GM12891 (cell line): ENCODE results near the gene IQCH.
"Not testable (repeated sequence)": the region's sequence is repeated elsewhere in the genome, so short reads cannot be mapped to it uniquely, and the experiment has no call there.

Experiments used
- DNase-seq: peaks from one replicate; pipeline ENCODE4 v3.0.0; 2011; ENCODE audit warnings: low spot score; ENCODE audit not compliant: insufficient read length
- FAIRE-seq: peaks from 2 replicates; lab custom pipeline; 2011; peaks lifted over from hg19 to GRCh38; lab: Jason Lieb, UNC
- PAX5 ChIP-seq: IDR thresholded peaks from 2 replicates; pipeline ENCODE4 v1.6.1; 2011; ENCODE audit warnings: low read length, moderate library complexity, mild to moderate bottlenecking; ENCODE audit not compliant: insufficient read depth, severe bottlenecking
- POLR2A ChIP-seq: IDR thresholded peaks from 2 replicates; pipeline ENCODE4 v1.6.1; 2011; ENCODE audit warnings: low read depth, low read length, control low read depth
- POLR2AphosphoS5 ChIP-seq: IDR thresholded peaks from 2 replicates; pipeline ENCODE4 v1.6.1; 2011; ENCODE audit warnings: low read depth, low read length, control low read depth
- POU2F2 ChIP-seq: IDR thresholded peaks from 2 replicates; pipeline ENCODE4 v1.6.1; 2011; ENCODE audit warnings: low read depth, mild to moderate bottlenecking, control low read depth, low read length, moderate library complexity
- SPI1 ChIP-seq: IDR thresholded peaks from 2 replicates; pipeline ENCODE4 v1.6.1; 2011; ENCODE audit warnings: low read depth, low read length, control low read depth
- TAF1 ChIP-seq: IDR thresholded peaks from 2 replicates; pipeline ENCODE4 v1.6.1; 2011; ENCODE audit warnings: low read depth, low read length, control low read depth

Gene IQCH

DNA sequence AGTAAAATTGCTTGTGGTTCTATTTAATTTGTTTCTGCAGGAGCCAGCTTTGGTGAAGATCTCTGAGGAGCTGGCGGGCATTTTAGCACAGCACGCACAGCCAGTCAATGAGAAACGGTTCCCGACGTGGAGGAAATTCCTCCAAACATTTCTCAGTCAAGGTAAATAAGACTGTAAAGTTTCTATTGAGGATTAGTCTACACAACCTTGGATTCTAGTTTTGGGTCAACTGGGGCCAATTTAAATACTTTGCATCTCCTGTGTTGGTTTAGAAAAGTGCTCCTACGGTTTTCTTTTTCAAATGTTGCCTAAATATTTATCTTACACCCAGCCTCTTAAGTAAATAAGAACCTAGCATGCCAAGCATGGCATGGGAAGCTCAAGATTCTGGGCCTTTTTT, 162.3 kb downstream of the IQCH start:
- DNase-seq (no peak), FAIRE-seq (no peak)
- TF ChIP-seq POLR2AphosphoS5 (no peak), PAX5 (no peak), POLR2A (no peak), SPI1 (no peak), TAF1 (no peak), POU2F2 (no peak)

DNA sequence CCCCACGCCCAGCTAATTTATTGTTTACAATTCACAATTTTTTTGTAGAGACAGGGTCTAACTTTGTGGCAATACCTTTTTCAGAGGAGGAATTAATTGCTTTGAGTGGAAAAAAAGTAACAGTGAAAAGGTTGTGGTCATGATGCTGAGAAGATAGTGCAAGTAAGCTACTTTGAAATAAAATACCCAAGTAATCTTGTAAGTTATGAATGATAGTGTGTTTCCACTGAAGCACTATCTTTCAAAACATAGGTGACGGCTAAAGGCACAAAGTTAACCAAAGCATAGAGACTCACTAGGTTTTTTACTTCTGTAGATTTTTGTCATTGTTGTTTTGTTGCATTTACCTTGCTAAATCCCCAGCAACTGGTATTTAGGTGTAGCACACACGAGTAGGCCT, 165.1 kb downstream of the IQCH start:
- TF ChIP-seq POLR2A, result no peak
- no peak for TF ChIP-seq POLR2AphosphoS5
- no peak for TF ChIP-seq TAF1
- no peak for TF ChIP-seq POU2F2
- no peak for TF ChIP-seq PAX5
- no peak for TF ChIP-seq SPI1
- FAIRE-seq (no peak), DNase-seq (no peak)

DNA sequence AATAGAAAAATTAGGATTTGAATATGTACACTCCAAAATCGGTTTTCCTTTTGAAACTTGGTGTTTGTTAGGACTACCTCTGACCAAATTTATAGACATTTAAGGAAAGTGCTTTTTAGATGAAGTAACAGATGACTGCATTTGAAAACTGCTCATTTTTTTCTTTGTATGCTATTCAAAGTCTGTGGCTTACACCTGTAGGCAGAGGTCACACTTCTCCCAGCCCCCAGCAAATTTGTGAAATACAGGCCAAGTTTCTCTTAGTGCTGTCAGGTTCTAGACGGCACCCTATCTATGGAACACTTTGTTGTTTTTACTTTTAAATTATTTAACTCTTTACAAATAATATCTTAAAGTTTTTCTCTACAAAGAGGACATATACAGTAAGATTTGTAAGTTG, 165.6 kb downstream of the IQCH start:
- TF ChIP-seq PAX5, result no peak
- no peak for TF ChIP-seq POLR2A
- DNase-seq (no peak), FAIRE-seq (no peak)

DNA sequence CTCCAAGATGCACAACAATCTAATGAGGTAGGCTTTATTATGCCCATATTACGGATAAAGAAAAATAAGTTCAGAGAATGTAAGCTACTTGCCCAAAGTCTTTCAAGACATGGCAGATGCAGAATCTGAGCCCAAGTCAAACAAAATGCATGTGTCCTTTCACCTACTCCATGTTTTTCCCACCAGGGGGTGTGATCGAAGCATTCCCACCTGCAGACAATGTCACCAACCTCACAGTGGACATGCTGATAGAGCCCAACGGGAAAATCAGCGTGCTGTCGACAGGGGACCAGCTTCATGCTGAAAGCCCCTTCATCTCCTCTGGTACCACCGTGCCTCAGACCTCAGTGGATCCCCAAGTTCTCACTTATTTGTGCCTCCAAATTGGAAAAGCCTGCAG, 166.5 kb downstream of the IQCH start:
- TF ChIP-seq TAF1 (no peak), PAX5 (no peak), SPI1 (no peak), POLR2AphosphoS5 (no peak), POLR2A (no peak), POU2F2 (no peak)
- no peak for DNase-seq
- no peak for FAIRE-seq

DNA sequence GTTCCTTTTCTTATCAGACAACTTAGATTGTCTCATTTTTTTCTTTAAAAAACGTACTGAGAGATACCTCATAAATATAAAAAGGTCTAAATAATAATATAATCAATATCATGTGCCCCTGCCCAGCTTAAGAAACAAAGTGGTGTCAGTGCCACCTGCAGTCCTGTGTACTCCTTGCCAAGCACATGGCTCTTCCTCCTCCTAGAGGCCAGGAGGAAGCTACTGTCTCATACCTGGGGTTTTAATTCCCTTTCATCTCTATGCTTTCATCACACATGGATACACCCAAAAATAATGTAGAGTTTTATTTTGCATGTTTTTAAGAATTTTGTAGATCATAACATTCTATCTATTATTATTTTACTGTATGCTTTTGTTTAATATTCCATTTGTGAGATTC, 167.7 kb downstream of the IQCH start:
- DNase-seq, result no peak
- TF ChIP-seq TAF1 (no peak), POU2F2 (no peak), POLR2AphosphoS5 (no peak), POLR2A (no peak), SPI1 (no peak), PAX5 (no peak)
- FAIRE-seq, result no peak

DNA sequence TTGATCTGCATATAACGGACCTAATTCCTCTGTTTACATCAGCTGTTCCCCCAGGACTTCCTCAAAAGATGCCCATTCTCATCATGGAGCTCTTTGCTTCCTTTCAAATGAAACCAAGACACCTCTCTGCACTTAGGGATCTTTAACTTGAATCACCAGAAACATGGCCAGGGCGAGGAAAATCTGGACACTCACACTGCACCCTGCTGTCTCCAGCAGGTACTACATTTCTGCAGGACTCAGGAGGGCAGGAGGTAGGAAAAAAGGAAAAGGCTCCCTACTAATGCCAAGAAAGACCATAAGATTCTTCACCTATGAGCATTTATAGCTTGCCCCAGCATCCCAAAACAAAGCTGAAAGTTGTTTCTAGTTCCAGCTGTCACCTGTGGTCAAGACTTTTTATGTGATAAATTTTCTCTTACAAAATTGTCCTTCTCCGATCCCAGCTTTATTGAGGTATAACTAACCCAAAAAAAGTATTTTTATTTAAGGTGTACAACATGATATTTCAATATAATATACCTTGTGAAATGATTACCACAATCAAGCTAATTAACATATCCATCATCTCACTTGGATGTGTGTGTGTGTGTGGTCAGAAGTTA, 179.0 kb downstream of the IQCH start:
- DNase-seq (peak; percentile 22), FAIRE-seq (peak; percentile 23)
- TF ChIP-seq SPI1 (no peak), POU2F2 (no peak), TAF1 (no peak), POLR2A (no peak), PAX5 (no peak), POLR2AphosphoS5 (no peak)

DNA sequence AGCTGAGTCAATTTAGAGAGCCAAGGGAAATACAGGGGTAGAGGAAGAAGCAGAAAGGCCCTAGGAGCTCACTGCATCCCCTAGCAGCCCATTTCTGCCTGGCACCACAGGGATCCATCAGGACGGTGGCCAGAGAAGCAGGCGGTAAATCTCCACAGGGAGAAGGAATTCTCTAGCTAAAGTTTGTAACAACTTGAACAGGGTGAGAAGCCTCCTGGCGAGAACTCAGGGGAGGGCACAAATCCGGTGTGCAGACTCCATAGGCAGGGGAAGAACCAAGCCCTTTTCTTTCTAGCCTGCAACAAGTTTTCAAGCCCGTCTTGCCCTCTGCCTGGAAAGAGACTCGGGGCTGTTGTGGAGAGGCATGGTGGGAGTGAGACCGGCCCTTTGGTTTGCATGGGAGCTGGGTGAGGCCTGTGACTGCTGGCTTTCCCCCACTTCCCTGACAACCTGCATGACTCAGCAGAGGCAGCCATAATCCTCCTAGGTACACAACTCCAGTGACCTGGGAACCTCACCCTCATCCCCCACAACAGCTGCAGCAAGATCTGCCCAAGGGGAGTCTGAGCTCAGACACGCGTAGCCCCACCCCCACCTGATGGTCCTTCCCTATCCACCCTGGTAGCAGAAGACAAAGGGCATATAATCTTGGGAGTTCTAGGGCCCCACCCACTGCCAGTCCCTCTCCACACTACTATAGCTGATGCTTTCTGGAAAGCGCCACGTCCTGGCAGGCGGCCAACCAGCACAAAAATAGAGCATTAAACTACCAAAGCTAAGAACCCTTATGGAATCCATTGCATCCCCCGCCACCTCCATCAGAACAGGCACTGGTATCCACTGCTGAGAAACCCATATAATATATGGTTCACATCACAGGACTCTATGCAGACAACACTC, 182.0 kb downstream of the IQCH start:
- not testable (repeated sequence) for DNase-seq, FAIRE-seq

DNA sequence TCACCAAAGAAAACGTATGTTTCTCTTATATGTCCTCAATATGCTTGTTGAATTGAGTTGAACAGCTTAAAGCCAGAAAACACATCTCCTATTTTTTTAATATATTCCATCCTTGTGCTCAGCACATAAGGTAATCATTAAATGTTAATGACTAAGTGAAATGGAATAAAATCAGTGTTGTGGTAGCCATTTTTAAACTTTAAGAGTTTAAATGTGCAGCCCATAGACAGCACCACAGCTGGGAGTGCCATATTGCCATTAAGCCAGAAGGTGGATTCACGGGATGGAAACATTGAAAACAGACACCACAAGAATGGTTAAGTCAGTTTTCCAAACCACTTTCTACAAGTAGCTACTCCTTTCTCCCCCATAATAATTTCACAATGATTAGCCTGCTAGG, 189.5 kb downstream of the IQCH start:
- DNase-seq (no peak), FAIRE-seq (no peak)

DNA sequence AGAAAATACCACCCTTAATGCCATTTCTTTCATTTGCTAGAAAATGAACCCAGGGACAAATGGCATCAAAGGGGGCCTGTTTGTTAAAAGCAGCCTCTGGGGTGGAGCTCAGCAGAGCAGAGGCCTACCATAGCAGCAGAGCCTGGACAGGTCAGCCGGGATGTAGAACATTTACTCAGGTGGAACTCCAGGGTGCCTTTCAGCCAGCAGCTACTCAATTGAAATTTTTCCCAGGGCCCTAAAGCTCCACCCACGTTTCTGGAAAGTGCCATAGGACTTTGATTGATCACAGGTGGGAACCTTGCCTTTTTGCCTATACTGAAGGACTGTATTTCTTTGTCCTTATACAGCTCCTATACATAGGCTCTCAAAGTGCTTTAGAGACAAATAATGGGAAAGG, 191.9 kb downstream of the IQCH start:
- DNase-seq, result no peak

More for the DNA sequence above, 189.5 kb downstream of the IQCH start:
- TF ChIP-seq SPI1, result no peak
- no peak for TF ChIP-seq TAF1
- no peak for TF ChIP-seq POLR2AphosphoS5
- no peak for TF ChIP-seq POLR2A
- no peak for TF ChIP-seq POU2F2
- TF ChIP-seq PAX5, result no peak

DNA sequence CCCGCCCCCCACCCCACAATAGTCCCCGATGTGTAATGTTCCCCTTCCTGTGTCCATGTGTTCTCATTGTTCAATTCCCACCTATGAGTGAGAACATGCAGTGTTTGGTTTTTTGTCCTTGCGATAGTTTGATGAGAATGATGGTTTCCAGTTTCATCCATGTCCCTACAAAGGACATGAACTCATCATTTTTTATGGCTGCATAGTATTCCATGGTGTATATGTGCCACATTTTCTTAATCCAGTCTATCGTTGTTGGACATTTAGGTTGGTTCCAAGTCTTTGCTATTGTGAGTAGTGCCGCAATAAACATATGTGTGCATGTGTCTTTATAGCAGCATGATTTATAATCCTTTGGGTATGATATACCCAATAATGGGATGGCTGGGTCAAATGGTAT, 193.8 kb downstream of the IQCH start:
- FAIRE-seq, DNase-seq: not testable (repeated sequence)

More for the DNA sequence above, 191.9 kb downstream of the IQCH start:
- no peak for FAIRE-seq
- TF ChIP-seq TAF1 (no peak), POLR2AphosphoS5 (no peak), POLR2A (no peak), PAX5 (no peak), POU2F2 (no peak), SPI1 (no peak)

DNA sequence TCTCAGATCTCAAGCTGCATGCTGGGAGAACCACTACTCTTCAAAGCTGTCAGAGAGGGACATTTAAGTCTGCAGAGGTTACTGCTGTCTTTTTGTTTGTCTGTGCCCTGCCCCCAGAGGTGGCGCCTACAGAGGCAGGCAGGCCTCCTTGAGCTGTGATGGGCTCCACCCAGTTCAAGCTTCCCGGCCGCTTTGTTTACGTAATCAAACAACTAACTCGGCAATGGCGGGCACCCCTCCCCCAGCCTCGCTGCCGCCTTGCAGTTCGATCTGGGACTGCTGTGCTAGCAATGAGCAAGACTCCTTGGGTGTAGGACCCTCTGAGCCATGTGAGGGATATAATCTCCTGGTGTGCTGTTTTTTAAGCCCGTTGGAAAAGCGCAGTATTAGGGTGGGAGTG, 199.1 kb downstream of the IQCH start:
- DNase-seq, FAIRE-seq: not testable (repeated sequence)
